HFFc6 (cell line): Measurements from ENCODE around the gene JAZF1. TPM values are rescaled to one million over a fixed set of nuclear protein-coding genes. Genes with fewer than 3 reads are reported as not detected.

ENCODE experiments used
- DNase-seq: peaks from one replicate; pipeline ENCODE4 v3.0.0-alpha.2; 2018
- H3K27ac Mint-ChIP-seq: 2 replicates; pipeline ENCODE4 v1.8.0; 2020; ENCODE audit warnings: mild to moderate bottlenecking, mixed read lengths
- H3K27me3 Mint-ChIP-seq: 2 replicates; pipeline ENCODE4 v1.8.0; 2021; ENCODE audit warnings: mild to moderate bottlenecking, moderate library complexity, mixed read lengths; ENCODE audit not compliant: insufficient read depth
- H3K36me3 Mint-ChIP-seq: 2 replicates; pipeline ENCODE4 v1.8.0; 2021; ENCODE audit warnings: low read depth, mixed read lengths
- H3K4me1 Mint-ChIP-seq: 2 replicates; pipeline ENCODE4 v1.8.0; 2020; ENCODE audit warnings: low read depth, mixed read lengths
- H3K4me3 Mint-ChIP-seq: 2 replicates; pipeline ENCODE4 v1.8.0; 2020; ENCODE audit warnings: mild to moderate bottlenecking, moderate library complexity, mixed read lengths
- H3K9me3 Mint-ChIP-seq: 2 replicates; pipeline ENCODE4 v1.8.0; 2020; ENCODE audit warnings: mild to moderate bottlenecking, mixed read lengths
- total RNA-seq, 6 experiments: library from RNA; stranded (reverse); fragmentation: NEBNext Ultra II Directional; extraction: Animal tissue kit (Norgen Biotek cat#: 25700); gene quantifications; 2 replicates in 1 of 6; 3 replicates in 5 of 6; pipeline ENCODE4 v1.2.3, GENCODE V29; 2021
- TF ChIP-seq, protein P1 (sequence below): fragments of 200-600 bp; sonication (generic); IDR thresholded peaks from 2 replicates; pipeline ENCODE4 v1.5.0; 2021; ENCODE audit warnings: antibody characterized with exemption, mild to moderate bottlenecking

The JAZF1 gene
- total RNA-seq, 6 experiments from 2014 or later, result 17.5 to 26.3 (median 21.4) TPM

DNA sequence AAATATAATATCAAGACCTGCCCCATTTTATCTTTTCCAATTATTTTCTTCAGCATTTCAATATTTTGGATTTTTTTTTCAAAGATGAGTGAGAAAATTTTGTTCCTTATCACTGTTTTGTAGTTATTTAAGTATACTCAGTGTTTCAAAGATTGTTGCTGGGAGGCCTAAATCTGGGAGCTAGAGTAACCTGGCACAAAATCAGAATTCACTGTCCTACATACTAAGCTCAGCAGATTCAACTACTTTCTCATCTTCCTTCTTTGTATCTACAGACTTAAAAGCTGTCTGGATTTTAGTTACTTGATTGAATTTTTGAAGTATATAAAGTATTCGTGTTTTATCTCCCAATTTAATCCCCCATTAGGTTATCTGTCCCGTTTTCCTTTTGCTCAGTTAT is 354.7 kb downstream of the JAZF1 start:
- Mint-ChIP-seq H3K4me1 (peaks cover 7% of the 10 kb centered on the region; the same call in 1 of the 2 replicates), H3K36me3 (peaks cover 11% of the 10 kb centered on the region), H3K27me3 (no peaks in the 10 kb centered on the region; the same call in 1 of the 2 replicates), H3K4me3 (no peak overlapping the region), H3K9me3 (no peaks in the 10 kb centered on the region), H3K27ac (no peak overlapping the region)
- TF ChIP-seq, protein P1, sequence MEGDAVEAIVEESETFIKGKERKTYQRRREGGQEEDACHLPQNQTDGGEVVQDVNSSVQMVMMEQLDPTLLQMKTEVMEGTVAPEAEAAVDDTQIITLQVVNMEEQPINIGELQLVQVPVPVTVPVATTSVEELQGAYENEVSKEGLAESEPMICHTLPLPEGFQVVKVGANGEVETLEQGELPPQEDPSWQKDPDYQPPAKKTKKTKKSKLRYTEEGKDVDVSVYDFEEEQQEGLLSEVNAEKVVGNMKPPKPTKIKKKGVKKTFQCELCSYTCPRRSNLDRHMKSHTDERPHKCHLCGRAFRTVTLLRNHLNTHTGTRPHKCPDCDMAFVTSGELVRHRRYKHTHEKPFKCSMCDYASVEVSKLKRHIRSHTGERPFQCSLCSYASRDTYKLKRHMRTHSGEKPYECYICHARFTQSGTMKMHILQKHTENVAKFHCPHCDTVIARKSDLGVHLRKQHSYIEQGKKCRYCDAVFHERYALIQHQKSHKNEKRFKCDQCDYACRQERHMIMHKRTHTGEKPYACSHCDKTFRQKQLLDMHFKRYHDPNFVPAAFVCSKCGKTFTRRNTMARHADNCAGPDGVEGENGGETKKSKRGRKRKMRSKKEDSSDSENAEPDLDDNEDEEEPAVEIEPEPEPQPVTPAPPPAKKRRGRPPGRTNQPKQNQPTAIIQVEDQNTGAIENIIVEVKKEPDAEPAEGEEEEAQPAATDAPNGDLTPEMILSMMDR, result no peak
- DNase-seq, result no peak

DNA sequence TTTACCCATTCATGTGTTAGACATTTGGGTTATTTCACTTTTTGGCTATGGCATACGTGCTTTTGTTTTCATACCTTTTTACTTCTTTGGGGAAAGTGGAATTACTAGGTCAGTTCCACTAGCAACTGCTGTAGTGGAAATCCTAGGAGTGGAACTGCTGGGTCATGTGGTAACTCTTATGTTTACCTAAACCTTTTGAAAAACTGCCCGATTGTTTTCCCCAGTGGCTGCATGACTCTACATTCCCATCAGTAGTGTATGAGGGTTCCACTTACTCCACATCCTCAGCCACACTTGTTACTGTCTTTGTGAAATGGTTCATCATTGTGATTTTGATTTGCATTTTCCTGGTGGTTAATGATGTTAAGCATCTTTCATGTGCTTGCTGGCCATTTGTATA is 358.4 kb downstream of the JAZF1 start:
- peaks cover 7% of the 10 kb centered on the region; the same call in 1 of the 2 replicates for H3K4me1 Mint-ChIP-seq

DNA sequence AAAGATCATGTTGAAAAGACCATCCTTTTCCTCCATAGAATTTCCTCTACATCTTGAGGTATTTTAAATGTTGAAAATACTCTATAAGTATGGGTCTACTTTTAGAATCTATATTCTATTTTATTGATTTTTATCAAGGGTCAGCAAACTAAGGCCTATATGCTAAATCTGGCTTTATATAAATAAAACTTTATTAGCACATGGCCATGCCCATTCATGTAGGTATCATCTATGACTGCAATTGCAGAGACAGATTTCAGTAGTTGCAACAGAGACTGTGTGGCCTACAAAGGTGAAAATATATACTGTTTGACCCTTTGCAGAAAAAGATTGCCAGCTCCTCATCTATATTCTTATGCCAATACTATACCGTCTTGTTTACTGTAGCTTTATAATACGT is 367.9 kb downstream of the JAZF1 start:
- TF ChIP-seq, protein P1, result no peak
- Mint-ChIP-seq H3K4me1 (peaks cover 32% of the 10 kb centered on the region), H3K27me3 (no peaks in the 10 kb centered on the region), H3K27ac (no peak overlapping the region), H3K9me3 (no peaks in the 10 kb centered on the region), H3K4me3 (no peak overlapping the region), H3K36me3 (peaks cover 17% of the 10 kb centered on the region)
- DNase-seq, result no peak

More for the DNA sequence above, 358.4 kb downstream of the JAZF1 start:
- no peak overlapping the region for H3K27ac Mint-ChIP-seq
- H3K9me3 Mint-ChIP-seq, result no peaks in the 10 kb centered on the region
- H3K27me3 Mint-ChIP-seq, result no peaks in the 10 kb centered on the region; the same call in 1 of the 2 replicates
- no peak overlapping the region for H3K4me3 Mint-ChIP-seq
- peaks cover 15% of the 10 kb centered on the region for H3K36me3 Mint-ChIP-seq
- no peak for DNase-seq
- TF ChIP-seq, protein P1, result no peak

DNA sequence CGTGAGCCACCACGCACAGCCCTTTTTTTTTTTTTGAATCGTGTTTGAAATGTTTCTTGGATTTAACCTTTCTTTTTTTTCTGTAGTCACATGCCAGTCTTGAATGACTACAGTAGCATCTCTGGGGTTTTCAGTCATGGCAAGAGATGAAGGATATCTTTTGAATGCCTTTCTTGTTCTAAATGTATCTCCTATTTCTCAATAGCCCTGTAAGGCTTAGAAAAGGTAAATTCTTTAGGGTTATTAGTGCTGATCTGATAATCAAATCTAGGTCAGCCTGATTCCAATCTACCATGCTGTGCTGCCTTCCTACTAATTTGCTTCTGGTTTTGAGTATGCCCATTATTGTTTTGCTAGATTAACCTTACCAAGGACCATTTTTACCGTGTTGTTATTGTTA is 370.4 kb downstream of the JAZF1 start:
- H3K4me1 Mint-ChIP-seq, result peaks cover 41% of the 10 kb centered on the region
- no peak overlapping the region for H3K27ac Mint-ChIP-seq
- DNase-seq, result no peak
- TF ChIP-seq, protein P1, result no peak
- H3K36me3 Mint-ChIP-seq, result peaks cover 25% of the 10 kb centered on the region
- no peaks in the 10 kb centered on the region for H3K27me3 Mint-ChIP-seq
- no peak overlapping the region for H3K4me3 Mint-ChIP-seq
- no peaks in the 10 kb centered on the region for H3K9me3 Mint-ChIP-seq

DNA sequence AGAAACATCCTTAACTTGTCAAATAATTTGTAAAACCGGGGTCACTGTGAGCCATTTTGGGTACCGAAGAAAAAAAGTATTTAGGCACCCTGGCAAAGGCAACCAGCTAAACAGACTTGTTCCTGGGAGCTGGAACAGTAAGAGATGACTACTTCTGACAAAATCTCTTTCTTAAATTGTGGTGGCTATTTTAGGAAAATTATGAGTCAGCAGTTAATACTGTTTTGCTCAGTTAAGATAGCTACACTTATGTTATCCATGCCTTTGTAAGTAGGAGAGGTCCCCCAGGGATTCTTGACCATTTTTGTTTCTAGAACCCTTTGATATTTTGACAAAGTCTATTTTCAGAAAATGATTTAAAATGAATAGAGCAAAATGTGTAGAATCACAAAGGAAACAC is 372.0 kb downstream of the JAZF1 start:
- H3K36me3 Mint-ChIP-seq, result peaks cover 19% of the 10 kb centered on the region
- H3K9me3 Mint-ChIP-seq, result no peaks in the 10 kb centered on the region
- TF ChIP-seq, protein P1, result no peak
- H3K4me3 Mint-ChIP-seq, result peak overlapping the region; percentile 64
- no peaks in the 10 kb centered on the region for H3K27me3 Mint-ChIP-seq
- H3K27ac Mint-ChIP-seq, result peak overlapping the region; percentile 81
- peaks cover 35% of the 10 kb centered on the region for H3K4me1 Mint-ChIP-seq
- peak; percentile 66 for DNase-seq

DNA sequence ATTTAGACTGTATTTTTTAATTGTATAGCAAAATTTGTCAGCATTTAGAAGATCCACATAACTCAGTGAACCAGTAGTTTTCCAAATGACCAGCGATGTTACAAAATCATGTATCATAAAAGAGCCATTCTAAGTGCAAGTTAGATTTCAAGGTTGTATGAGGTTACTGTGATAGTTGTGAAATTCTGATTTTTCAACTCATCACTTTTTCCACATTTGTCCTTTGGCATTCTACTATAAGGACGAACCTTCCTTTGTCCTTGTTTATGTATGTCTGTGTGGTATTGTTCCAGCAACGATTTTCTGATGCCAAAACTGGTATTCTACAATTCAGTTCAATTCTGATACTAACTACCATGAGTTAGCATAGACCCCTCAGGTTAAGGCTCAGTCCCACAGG is 376.5 kb downstream of the JAZF1 start:
- Mint-ChIP-seq H3K4me3 (no peak overlapping the region), H3K27me3 (no peaks in the 10 kb centered on the region; the same call in 1 of the 2 replicates), H3K4me1 (peaks cover 23% of the 10 kb centered on the region), H3K36me3 (peaks cover 8% of the 10 kb centered on the region; the same call in 1 of the 2 replicates), H3K27ac (no peak overlapping the region), H3K9me3 (no peaks in the 10 kb centered on the region)
- TF ChIP-seq, protein P1, result no peak
- DNase-seq, result no peak
